Measurements from ENCODE around the gene GBX1.

GBX1 gene

GRCh38 chr7:151167197-151167961 is at the start of gene GBX1:
Gene GBX1 (minus strand): TSS chr7:151167694. CDS start chr7:151167548, 146 bp downstream.
- no peak within 1 kb of the TSS for H3K4me2 ChIP-seq (ENCODE audit: low read depth, low read length, poor library complexity, severe bottlenecking)
- H4K20me1 ChIP-seq (ENCODE audit: insufficient read depth, low read length, poor library complexity, severe bottlenecking) = no peaks in the 10 kb centered on the region
- TF ChIP-seq EZH2phosphoT487 (IDR thresholded peaks at IDR 0.05; ENCODE audit: borderline replicate concordance) (no peak), CTCF (conservative IDR thresholded peaks at IDR 0.05; ENCODE audit: low read length) (no peak)
- no peaks in the 10 kb centered on the region for H3K4me1 ChIP-seq (ENCODE audit: insufficient read depth, low read length, poor library complexity, severe bottlenecking)
- H3K9me3 ChIP-seq (ENCODE audit: insufficient read depth, low read depth, low read length) = no peaks in the 10 kb centered on the region
- no peaks in the 10 kb centered on the region for H3K36me3 ChIP-seq (ENCODE audit: insufficient read depth, low read length)
- H3K4me3 ChIP-seq (ENCODE audit: low read length, poor library complexity, severe bottlenecking) = no peak within 1 kb of the TSS
- no peak within 1 kb of the TSS for H2AFZ ChIP-seq (ENCODE audit: low read length)
- no peaks in the 10 kb centered on the region for H3K9me2 ChIP-seq (replicated peaks; ENCODE audit: low read depth, low read length)
- H3K27me3 ChIP-seq (ENCODE audit: insufficient read depth, low read length, poor library complexity, severe bottlenecking) = no peaks in the 10 kb centered on the region
- H3K9ac ChIP-seq (ENCODE audit: low read depth, low read length, poor library complexity, severe bottlenecking) = no peak within 1 kb of the TSS
- H3K79me2 ChIP-seq (ENCODE audit: insufficient read depth, low read length) = no peaks in the 10 kb centered on the region
- H3F3A ChIP-seq (ENCODE audit: low read depth) = no peaks in the 10 kb centered on the region

GRCh38 chr7:151215396-151215795 is 47.9 kb upstream of the GBX1 start:
- Histone ChIP-seq H3F3A (ENCODE audit: low read depth) (no peaks in the 10 kb centered on the region), H3K4me2 (ENCODE audit: low read depth, low read length, poor library complexity, severe bottlenecking) (no peak overlapping the region), H3K9me3 (ENCODE audit: insufficient read depth, low read depth, low read length) (no peaks in the 10 kb centered on the region), H3K4me3 (ENCODE audit: low read length, poor library complexity, severe bottlenecking) (no peak overlapping the region), H4K20me1 (ENCODE audit: insufficient read depth, low read length, poor library complexity, severe bottlenecking) (no peaks in the 10 kb centered on the region), H3K4me1 (ENCODE audit: insufficient read depth, low read length, poor library complexity, severe bottlenecking) (peaks cover 3% of the 10 kb centered on the region), H3K9me2 (replicated peaks; ENCODE audit: low read depth, low read length) (no peaks in the 10 kb centered on the region), H3K27me3 (ENCODE audit: insufficient read depth, low read length, poor library complexity, severe bottlenecking) (no peaks in the 10 kb centered on the region), H2AFZ (ENCODE audit: low read length) (no peak overlapping the region), H3K79me2 (ENCODE audit: insufficient read depth, low read length) (no peaks in the 10 kb centered on the region), H3K9ac (ENCODE audit: low read depth, low read length, poor library complexity, severe bottlenecking) (no peak overlapping the region), H3K36me3 (ENCODE audit: insufficient read depth, low read length) (peaks cover 66% of the 10 kb centered on the region; the same call in 1 of the 2 replicates)
- no peak for TF ChIP-seq CTCF (conservative IDR thresholded peaks at IDR 0.05; ENCODE audit: low read length)
- no peak for TF ChIP-seq EZH2phosphoT487 (IDR thresholded peaks at IDR 0.05; ENCODE audit: borderline replicate concordance)

- Histone ChIP-seq H3K36me3 (ENCODE audit: insufficient read depth, low read length) (peaks cover 56% of the 10 kb centered on the region; the same call in 1 of the 2 replicates), H3K4me1 (ENCODE audit: insufficient read depth, low read length, poor library complexity, severe bottlenecking) (peaks cover 14% of the 10 kb centered on the region), H2AFZ (ENCODE audit: low read length) (no peak overlapping the region), H3F3A (ENCODE audit: low read depth) (no peaks in the 10 kb centered on the region), H4K20me1 (ENCODE audit: insufficient read depth, low read length, poor library complexity, severe bottlenecking) (no peaks in the 10 kb centered on the region), H3K9ac (ENCODE audit: low read depth, low read length, poor library complexity, severe bottlenecking) (no peak overlapping the region), H3K4me2 (ENCODE audit: low read depth, low read length, poor library complexity, severe bottlenecking) (no peak overlapping the region), H3K9me2 (replicated peaks; ENCODE audit: low read depth, low read length) (no peaks in the 10 kb centered on the region), H3K27me3 (ENCODE audit: insufficient read depth, low read length, poor library complexity, severe bottlenecking) (no peaks in the 10 kb centered on the region), H3K79me2 (ENCODE audit: insufficient read depth, low read length) (no peaks in the 10 kb centered on the region), H3K9me3 (ENCODE audit: insufficient read depth, low read depth, low read length) (no peaks in the 10 kb centered on the region), H3K4me3 (ENCODE audit: low read length, poor library complexity, severe bottlenecking) (no peak overlapping the region)
- no peak for TF ChIP-seq EZH2phosphoT487 (IDR thresholded peaks at IDR 0.05; ENCODE audit: borderline replicate concordance)
- no peak for TF ChIP-seq CTCF (conservative IDR thresholded peaks at IDR 0.05; ENCODE audit: low read length)
Observed at GRCh38 chr7:151213826-151214225, 46.3 kb upstream of the GBX1 start.

Measured in Loucy (cell line).